Nephron progenitor cell (in vitro differentiated cells): Measurements from ENCODE around the gene PCBP2.

Source experiments
- DNase-seq: peaks from one replicate; pipeline ENCODE4 v3.0.0; 2021
- H3K27ac Mint-ChIP-seq: 2 replicates; pipeline ENCODE4 v1.8.0; 2021; ENCODE audit warnings: mild to moderate bottlenecking, moderate library complexity, mixed read lengths
- H3K27me3 Mint-ChIP-seq: 2 replicates; pipeline ENCODE4 v1.8.0; 2021; ENCODE audit warnings: mild to moderate bottlenecking, low read depth, mixed read lengths; ENCODE audit not compliant: poor library complexity
- H3K36me3 Mint-ChIP-seq: 2 replicates; pipeline ENCODE4 v1.8.0; 2021; ENCODE audit warnings: low read depth, mixed read lengths
- H3K4me1 Mint-ChIP-seq: 2 replicates; pipeline ENCODE4 v1.8.0; 2021; ENCODE audit warnings: mixed read lengths
- H3K4me3 Mint-ChIP-seq: 2 replicates; pipeline ENCODE4 v1.8.0; 2021; ENCODE audit warnings: mild to moderate bottlenecking, moderate library complexity, mixed read lengths
- H3K9me3 Mint-ChIP-seq: 2 replicates; pipeline ENCODE4 v1.8.0; 2021; ENCODE audit warnings: mild to moderate bottlenecking, moderate library complexity, mixed read lengths
- TF ChIP-seq, protein P1 (sequence below): fragments of 200-600 bp; sonication (generic); IDR thresholded peaks from 2 replicates; pipeline ENCODE4 v1.5.0; 2021; ENCODE audit warnings: antibody characterized with exemption

Gene PCBP2

GRCh38 chr12:53505086-53505485 is 53.2 kb downstream of the PCBP2 start:
- Mint-ChIP-seq H3K27ac (peak overlapping the region; percentile 82), H3K27me3 (peaks cover 4% of the 10 kb centered on the region), H3K4me3 (no peak overlapping the region), H3K4me1 (peaks cover 21% of the 10 kb centered on the region), H3K9me3 (no peaks in the 10 kb centered on the region), H3K36me3 (peaks cover 11% of the 10 kb centered on the region)
- no peak for DNase-seq
- TF ChIP-seq, protein P1, sequence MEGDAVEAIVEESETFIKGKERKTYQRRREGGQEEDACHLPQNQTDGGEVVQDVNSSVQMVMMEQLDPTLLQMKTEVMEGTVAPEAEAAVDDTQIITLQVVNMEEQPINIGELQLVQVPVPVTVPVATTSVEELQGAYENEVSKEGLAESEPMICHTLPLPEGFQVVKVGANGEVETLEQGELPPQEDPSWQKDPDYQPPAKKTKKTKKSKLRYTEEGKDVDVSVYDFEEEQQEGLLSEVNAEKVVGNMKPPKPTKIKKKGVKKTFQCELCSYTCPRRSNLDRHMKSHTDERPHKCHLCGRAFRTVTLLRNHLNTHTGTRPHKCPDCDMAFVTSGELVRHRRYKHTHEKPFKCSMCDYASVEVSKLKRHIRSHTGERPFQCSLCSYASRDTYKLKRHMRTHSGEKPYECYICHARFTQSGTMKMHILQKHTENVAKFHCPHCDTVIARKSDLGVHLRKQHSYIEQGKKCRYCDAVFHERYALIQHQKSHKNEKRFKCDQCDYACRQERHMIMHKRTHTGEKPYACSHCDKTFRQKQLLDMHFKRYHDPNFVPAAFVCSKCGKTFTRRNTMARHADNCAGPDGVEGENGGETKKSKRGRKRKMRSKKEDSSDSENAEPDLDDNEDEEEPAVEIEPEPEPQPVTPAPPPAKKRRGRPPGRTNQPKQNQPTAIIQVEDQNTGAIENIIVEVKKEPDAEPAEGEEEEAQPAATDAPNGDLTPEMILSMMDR, result no peak

GRCh38 chr12:53505555-53506449 is 53.9 kb downstream of the PCBP2 start:
- H3K9me3 Mint-ChIP-seq, result no peaks in the 10 kb centered on the region
- TF ChIP-seq, protein P1, result no peak
- peaks cover 17% of the 10 kb centered on the region for H3K4me1 Mint-ChIP-seq
- H3K4me3 Mint-ChIP-seq, result no peak overlapping the region
- peaks cover 11% of the 10 kb centered on the region for H3K36me3 Mint-ChIP-seq
- no peak overlapping the region for H3K27ac Mint-ChIP-seq
- peaks cover 4% of the 10 kb centered on the region for H3K27me3 Mint-ChIP-seq
- DNase-seq, result no peak

GRCh38 chr12:53506450-53506785 is 54.5 kb downstream of the PCBP2 start:
- H3K36me3 Mint-ChIP-seq, result peaks cover 13% of the 10 kb centered on the region
- no peak for DNase-seq
- no peaks in the 10 kb centered on the region for H3K9me3 Mint-ChIP-seq
- H3K4me1 Mint-ChIP-seq, result peaks cover 17% of the 10 kb centered on the region
- peaks cover 4% of the 10 kb centered on the region for H3K27me3 Mint-ChIP-seq
- no peak overlapping the region for H3K4me3 Mint-ChIP-seq
- TF ChIP-seq, protein P1, result no peak
- H3K27ac Mint-ChIP-seq, result no peak overlapping the region

- Mint-ChIP-seq H3K27ac (peak within 1 kb of the TSS; percentile 54), H3K9me3 (no peaks in the 10 kb centered on the region), H3K4me1 (peaks cover 12% of the 10 kb centered on the region), H3K27me3 (peaks cover 4% of the 10 kb centered on the region), H3K36me3 (peaks cover 16% of the 10 kb centered on the region), H3K4me3 (no peak within 1 kb of the TSS)
- TF ChIP-seq, protein P1, result no peak
- DNase-seq, result no peak
These were observed 55.1 kb downstream of the PCBP2 start, which contains the start of gene NPFF for GRCh38 chr12:53506881-53507602. TSS of gene NPFF (minus strand) at chr12:53507484. CDS start at chr12:53507474, 10 bp downstream.

GRCh38 chr12:53507603-53507885 is 55.6 kb downstream of the PCBP2 start:
- Mint-ChIP-seq H3K4me3 (no peak overlapping the region), H3K27me3 (peaks cover 5% of the 10 kb centered on the region), H3K9me3 (no peaks in the 10 kb centered on the region), H3K4me1 (peaks cover 7% of the 10 kb centered on the region), H3K36me3 (peaks cover 16% of the 10 kb centered on the region), H3K27ac (peak overlapping the region; percentile 54)
- TF ChIP-seq, protein P1, result no peak
- no peak for DNase-seq
